D721Med (cell line): ENCODE measurements around the gene ALG2.

Experiments used
- DNase-seq: peaks from one replicate; pipeline ENCODE4 v3.0.0; 2011; ENCODE audit warnings: low spot score; ENCODE audit not compliant: insufficient read length
- FAIRE-seq: peaks from 2 replicates; lab custom pipeline; 2011; peaks lifted over from hg19 to GRCh38; lab: Jason Lieb, UNC
- CTCF ChIP-seq: IDR thresholded peaks from 2 replicates; pipeline ENCODE4 v1.5.1; 2012; ENCODE audit warnings: mild to moderate bottlenecking, control low read depth; ENCODE audit not compliant: insufficient read depth; ENCODE audit errors: missing control alignments

The ALG2 gene

GRCh38 chr9:99230206-99230605 is 8.5 kb upstream of the ALG2 start:
- no peak for FAIRE-seq
- TF ChIP-seq CTCF, result no peak
- no peak for DNase-seq

GRCh38 chr9:99226054-99226453 is 4.3 kb upstream of the ALG2 start:
- no peak for FAIRE-seq
- no peak for TF ChIP-seq CTCF
- no peak for DNase-seq

GRCh38 chr9:99224445-99224844 is 2.7 kb upstream of the ALG2 start:
- TF ChIP-seq CTCF, result no peak
- no peak for DNase-seq
- no peak for FAIRE-seq

GRCh38 chr9:99222416-99223270 is 901 bp upstream of the ALG2 start:
- no peak for FAIRE-seq
- TF ChIP-seq CTCF, result no peak
- no peak for DNase-seq

- DNase-seq (no peak), FAIRE-seq (no peak)
- TF ChIP-seq CTCF, result no peak
Observed at GRCh38 chr9:99221266-99221620, 499 bp downstream of the ALG2 start.

- no peak for FAIRE-seq
- TF ChIP-seq CTCF, result no peak
- DNase-seq, result no peak
Observed at GRCh38 chr9:99220011-99220410, 1.7 kb downstream of the ALG2 start.

- no peak for TF ChIP-seq CTCF
- DNase-seq, result no peak
- FAIRE-seq, result no peak
Observed at GRCh38 chr9:99216073-99216472, 5.7 kb downstream of the ALG2 start.
